Left cardiac atrium (tissue), 4 donors: Measurements from ENCODE around the gene TTC7B. TPM values are rescaled to one million over a fixed set of nuclear protein-coding genes. Genes with fewer than 3 reads are reported as not detected.

Experiments used
- ATAC-seq, 2 donors: fragments of 200-7000 bp; cut with Tn5 transposase; one replicate each; pipeline ENCODE4 v1.9.1; 2020; ENCODE audit warnings: mild to moderate bottlenecking in 2 of 2, moderate library complexity in 2 of 2
- DNase-seq: peaks from one replicate; pipeline ENCODE4 v3.0.0-alpha.2; 2020
- intact Hi-C, 2 donors: fragments of 100-400 bp; cut with DNase I; formaldehyde crosslinking; loops; one replicate each; pipeline versions ENCODE4 v1.14.1 to v1.15.1; 2022 to 2023
- total RNA-seq, 2 donors: library from RNA; stranded (reverse); fragmentation: NEBNext Ultra II Directional; extraction: Animal tissue kit (Norgen Biotek cat#: 25700); gene quantifications; one replicate each; pipeline ENCODE4 v1.2.1, GENCODE V29; 2021
- donor health status: DM: no; HTN: yes; CAD: no.
- donor health status: DM: no; HTN: yes; CAD: no; lungs with severe emphysema.
- donor health status: DM: yes; HTN: yes; CAD: no.
- donor health status: Dilated cardiomyopathy.

The TTC7B gene
- total RNA-seq, 2 donors from 2014 or later: 61.9 to 76.5 TPM

- DNase-seq (no peak), ATAC-seq (no peak)
- intact Hi-C loops: no loop called here
These were observed 32.9 kb downstream of the TTC7B start for GRCh38 chr14:90783344-90783743.

DNA sequence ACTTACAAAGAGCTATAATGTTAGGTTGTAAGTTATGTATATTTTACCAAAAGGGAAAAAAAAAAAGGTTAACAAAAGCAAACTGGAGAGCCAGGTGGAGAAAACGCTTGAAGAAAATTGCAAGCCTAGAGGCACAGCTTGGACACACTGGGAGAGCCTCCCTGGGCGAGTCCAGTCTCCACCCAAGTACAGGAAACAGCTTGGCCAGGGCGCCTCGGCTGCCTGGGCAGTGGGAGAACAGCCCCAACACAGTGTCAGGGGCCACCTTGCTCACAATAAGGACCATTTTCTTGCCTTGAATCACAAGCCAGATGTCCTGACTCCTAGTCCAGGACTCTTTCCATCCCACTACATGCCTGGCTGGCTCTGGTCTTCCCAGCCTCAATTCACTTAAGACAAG lies 33.3 kb downstream of the TTC7B start:
- DNase-seq (no peak), ATAC-seq (no peak)
- intact Hi-C loops: no loop called here

- ATAC-seq (no peak), DNase-seq (no peak)
- intact Hi-C loops: no loop called here
These were observed 34.4 kb downstream of the TTC7B start for GRCh38 chr14:90781876-90782275.

- intact Hi-C loops: no loop called here
- no peak for ATAC-seq
- no peak for DNase-seq
These were observed 34.9 kb downstream of the TTC7B start for GRCh38 chr14:90781344-90781761.

DNA sequence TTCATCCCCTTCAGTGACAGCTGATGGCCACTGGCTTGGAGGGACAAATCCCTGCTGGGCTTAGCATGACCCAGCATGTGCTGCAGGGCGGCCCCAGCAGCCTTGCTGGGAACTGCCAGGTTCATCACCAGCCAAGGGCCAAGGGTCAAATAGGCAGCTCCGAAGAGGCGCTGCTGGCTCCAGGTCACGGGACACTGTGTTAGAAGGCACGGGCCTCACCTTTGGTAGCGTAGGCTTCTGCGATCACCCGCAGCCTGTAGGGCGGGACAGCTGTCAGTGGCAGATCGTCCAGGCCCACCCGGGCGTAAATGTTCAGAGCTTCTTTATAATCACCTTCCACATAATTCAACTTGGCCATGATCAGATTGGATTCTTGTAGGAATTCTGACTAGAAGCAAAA lies 35.7 kb downstream of the TTC7B start:
- ATAC-seq (peak in 1 of 2 donors; percentile 14), DNase-seq (no peak)
- intact Hi-C loops: no loop called here

- no peak for ATAC-seq
- intact Hi-C loops: no loop called here
- no peak for DNase-seq
These were observed 37.5 kb downstream of the TTC7B start for GRCh38 chr14:90778571-90779255.

DNA sequence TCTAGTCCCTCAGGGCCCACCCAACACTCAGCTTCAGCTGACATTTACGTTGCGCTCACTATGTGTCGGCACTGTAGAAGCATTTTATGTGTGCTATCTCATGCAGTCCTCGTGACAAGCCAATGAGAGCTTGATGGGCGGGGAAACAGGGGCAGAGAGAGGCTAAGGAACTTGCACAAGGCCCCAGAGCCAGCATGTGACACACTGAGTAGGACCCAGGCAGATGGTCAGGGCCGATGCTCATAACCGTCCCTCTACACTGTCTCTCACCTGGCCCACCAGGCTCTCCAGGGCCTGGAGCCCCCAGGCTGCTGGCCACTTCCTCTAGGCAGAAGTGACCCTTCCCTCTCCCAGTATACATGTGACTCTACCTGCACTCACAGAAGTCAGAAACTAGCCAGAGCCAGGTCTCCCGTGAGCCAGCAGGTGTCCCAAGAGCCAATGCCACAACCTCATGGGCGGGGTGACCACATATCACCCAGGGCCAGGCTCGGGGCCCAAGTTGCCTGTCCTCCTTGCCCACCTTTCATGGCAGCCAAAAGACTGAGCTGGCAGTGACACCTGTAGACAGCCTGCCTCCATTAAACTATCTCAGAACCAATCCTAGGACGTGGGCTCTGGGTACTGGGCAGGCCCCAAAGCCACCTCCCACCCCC lies 38.3 kb downstream of the TTC7B start:
- DNase-seq (no peak), ATAC-seq (no peak)
- intact Hi-C loops: no loop called here

DNA sequence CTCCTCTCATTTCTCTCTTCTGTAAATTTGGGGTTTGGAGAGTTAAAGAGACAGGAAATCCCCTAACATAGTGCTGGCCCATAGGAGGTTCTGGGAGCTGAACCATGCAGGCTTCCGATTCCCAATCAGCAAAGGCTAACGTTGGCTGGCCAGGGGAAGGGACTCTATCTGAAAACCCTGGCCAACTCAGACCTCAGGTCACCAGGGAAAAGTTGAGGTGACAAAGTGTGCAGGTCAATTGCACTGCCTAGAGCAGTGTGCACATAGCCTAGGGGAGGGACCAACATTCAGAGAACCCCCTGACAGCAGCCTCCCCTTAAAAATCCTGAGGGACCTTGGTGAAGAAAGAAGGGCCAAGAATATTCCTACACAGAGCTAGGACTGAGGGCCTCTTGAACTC lies 38.9 kb downstream of the TTC7B start:
- intact Hi-C loops: no loop called here
- ATAC-seq (peak in 1 of 2 donors; percentile 50), DNase-seq (no peak)

- ATAC-seq: no peak
- intact Hi-C loops: no loop called here
- no peak for DNase-seq
These were observed 40.8 kb downstream of the TTC7B start for GRCh38 chr14:90775441-90775840.

DNA sequence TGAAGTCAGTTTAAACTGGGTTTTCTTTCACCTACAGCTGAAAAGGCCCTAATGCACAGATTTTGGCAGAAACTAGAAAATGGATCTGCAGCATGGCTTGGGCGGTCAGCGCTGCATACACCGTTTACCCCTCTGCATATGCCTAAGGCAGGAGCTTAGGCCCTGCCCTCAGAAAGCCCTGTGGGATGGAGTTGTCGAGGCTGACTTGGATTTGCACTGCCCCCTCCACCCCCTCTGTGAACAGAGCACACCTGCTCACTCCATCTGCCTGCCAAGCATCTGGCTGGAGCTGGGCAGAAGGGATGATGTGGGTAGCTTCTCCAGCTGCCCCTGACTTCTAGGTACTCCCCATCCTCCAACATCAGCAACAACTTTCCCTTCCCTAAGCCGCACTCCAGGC lies 41.9 kb downstream of the TTC7B start:
- DNase-seq: no peak
- intact Hi-C loops: no loop called here
- ATAC-seq: no peak

DNA sequence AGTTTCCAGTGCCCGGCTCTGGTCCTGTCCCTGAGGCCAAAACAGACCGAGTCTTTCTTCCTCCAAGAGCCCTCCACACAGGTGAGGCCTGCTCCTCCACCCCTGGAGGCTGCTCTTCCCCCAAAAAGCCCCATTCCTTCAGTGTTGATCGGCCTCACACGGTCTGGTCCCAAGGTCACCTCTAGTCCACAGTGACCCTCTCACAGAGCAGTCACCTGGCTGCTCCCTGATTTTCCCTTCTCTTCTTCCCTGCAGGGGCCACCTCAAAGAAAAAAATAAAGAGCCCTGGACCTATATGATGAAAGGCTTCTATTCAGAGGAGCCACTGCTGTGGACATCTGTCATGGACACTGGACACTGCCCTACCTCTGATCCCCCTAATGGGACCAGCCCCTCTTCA lies 42.5 kb downstream of the TTC7B start:
- DNase-seq: no peak
- intact Hi-C loops: no loop called here
- ATAC-seq: no peak

DNA sequence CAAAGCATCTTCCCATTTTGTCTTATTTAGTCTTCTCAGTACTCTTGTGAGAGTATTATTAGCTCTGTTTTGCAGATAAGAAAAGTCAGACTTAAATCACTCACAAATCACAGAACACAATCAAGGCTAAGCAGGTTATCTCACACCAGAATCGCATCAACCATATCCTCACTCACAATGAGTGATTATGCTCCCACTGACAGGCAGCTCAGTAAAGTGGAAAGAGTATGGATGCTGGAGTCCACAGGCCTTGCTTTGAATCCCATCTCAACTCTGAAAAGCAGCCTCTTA lies 43.1 kb downstream of the TTC7B start:
- no peak for DNase-seq
- no peak for ATAC-seq
- intact Hi-C loops: no loop called here

DNA sequence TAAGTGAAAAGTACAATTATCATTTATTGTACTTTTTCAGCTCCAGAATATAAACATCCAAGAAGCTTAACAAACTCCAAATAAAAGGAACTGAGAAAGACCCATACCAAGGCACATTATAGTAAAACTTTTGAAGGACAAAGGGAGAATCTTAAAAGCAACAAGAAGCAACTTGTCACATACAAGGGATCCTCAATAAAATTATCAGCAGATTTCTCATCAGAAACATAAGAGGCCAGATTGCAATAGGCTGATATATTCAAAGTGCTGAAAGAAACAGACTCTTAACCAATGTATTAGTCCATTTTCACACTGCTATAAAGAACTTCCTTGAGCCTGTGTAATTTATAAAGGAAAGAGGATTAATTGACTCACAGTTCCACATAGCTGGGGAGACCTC lies 48.3 kb downstream of the TTC7B start:
- no peak for ATAC-seq

GRCh38 chr14:90760591-90761316 lies 55.5 kb downstream of the TTC7B start:
- no peak for DNase-seq
- intact Hi-C loops: loop anchor here in 1 of 2 donors (5.0 kb wide), 1 partner anchor 57 kb away; the partner anchor contains the start of gene TTC7B
- no peak for ATAC-seq

More for the DNA sequence above, 48.3 kb downstream of the TTC7B start:
- DNase-seq: no peak
- intact Hi-C loops: no loop called here

GRCh38 chr14:90760078-90760444 lies 56.2 kb downstream of the TTC7B start:
- ATAC-seq (no peak), DNase-seq (no peak)
- intact Hi-C loops: loop anchor here in 1 of 2 donors (5.0 kb wide), 1 partner anchor 57 kb away; the partner anchor contains the start of gene TTC7B

DNA sequence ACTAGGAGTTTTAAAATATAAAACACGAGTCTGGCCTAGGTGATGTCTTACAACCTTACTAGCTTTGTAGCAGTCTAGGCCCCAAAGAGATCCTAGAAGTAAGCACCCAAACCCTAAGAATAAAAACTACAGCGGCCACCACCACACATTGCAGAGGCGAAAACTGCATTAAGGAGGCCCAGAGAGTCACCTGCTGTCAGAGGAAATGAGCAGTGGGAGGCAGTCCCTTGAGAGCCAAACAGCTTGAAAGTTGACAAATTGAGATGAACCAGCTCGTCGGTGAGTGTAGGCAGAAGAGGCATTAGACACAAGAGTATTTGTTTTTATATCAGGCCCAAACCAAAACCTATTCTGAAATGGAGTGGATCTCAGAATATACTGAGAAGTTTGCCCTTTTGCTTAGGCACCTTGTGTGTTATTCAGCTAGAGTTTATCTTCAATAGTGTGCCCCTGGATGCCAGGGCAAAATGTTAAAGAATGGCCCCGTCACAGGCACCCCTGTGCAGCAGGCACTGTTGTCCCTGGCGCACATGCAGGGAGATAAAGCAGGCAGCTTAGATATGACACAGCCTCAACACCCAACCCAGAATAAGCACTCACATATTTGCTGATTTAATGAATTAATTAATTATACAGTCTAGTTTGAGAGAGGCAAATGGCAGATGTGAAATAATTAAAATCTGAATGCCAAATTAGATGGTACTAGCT lies 56.7 kb downstream of the TTC7B start:
- ATAC-seq (peak in 1 of 2 donors; percentile 12), DNase-seq (no peak)
- intact Hi-C loops: loop anchor here in 1 of 2 donors (5.0 to 10.0 kb wide), 3 partner anchors 58 to 457 kb away; partner anchors contain the start of genes CALM1 and TTC7B

DNA sequence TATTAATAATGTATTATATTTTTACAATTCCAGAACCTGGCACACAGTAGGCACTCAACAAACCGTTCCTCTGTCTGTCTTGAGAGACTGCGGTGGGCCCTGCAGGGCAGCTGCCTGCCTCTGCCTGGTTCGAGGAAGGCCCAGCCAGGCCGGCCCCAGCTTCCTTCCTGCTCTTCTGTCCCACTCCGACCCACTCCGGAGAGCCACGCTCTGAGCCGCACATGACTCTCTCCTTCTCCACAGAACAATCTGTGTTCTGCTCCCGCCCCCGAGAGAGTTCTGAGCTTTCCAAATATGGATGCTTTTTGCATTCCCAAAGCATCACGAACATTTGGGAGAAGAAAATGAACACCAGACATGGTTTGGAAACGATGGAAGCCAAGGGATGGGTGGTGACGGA lies 57.3 kb downstream of the TTC7B start:
- ATAC-seq: peak; percentile 73 to 74
- peak; percentile 67 for DNase-seq
- intact Hi-C loops: loop anchor here in 1 of 2 donors (5.0 to 10.0 kb wide), 2 partner anchors 364 to 457 kb away; partner anchors contain the start of gene CALM1

DNA sequence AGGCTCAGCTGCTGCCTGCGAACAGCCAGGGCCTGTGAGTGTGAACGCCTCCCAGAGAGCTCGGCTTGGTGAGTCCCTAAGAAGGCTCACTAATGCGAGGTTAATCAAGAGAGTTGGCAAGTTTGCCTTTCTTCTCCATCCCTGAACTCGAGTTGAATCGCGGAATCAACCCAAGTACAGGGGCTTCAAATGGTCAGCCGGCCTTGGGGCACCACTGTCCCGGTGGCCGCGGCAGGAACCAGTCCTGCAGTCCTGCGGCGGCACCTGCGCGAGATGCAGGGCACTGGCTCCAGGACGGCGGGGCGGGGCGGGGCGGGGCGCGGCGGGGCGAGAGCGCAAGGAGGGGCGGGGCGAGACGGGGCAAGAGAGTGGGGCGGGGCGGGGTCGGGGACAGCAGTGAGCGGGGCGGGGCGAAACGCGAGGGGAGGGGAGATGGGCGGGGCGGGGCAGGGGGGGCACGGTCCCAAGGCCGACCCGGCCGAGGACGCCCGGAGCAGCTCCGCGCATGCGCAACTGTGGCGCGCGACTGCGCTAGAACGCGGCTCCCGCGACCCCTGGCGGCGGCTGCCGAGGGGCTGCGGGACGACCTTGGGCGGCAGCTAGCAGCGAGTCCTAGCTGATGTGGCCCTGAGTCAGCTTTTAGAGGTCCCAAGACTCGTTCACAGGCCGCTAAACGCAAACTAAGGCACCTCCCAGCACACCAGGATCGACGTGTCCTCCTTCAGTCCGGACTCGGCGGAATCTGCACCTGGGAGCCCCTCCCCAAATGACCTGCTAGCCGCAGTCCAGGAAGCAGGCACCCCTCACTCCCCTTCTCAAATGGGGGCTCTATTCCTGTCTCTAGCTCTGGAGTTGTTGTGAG lies 58.0 kb downstream of the TTC7B start:
- DNase-seq (peak; percentile 94), ATAC-seq (peak; percentile 93)
- intact Hi-C loops: loop anchor here in 1 of 2 donors (5.0 to 10.0 kb wide), 2 partner anchors 363 to 456 kb away; partner anchors contain the start of gene CALM1
